Cerebellar cortex (tissue), 1 donor: ENCODE results near the gene UQCRC1.

Source experiments
- DNase-seq: peaks from one replicate; pipeline ENCODE4 v3.0.0-alpha.2; 2015; ENCODE audit warnings: low spot score

Gene UQCRC1

DNA sequence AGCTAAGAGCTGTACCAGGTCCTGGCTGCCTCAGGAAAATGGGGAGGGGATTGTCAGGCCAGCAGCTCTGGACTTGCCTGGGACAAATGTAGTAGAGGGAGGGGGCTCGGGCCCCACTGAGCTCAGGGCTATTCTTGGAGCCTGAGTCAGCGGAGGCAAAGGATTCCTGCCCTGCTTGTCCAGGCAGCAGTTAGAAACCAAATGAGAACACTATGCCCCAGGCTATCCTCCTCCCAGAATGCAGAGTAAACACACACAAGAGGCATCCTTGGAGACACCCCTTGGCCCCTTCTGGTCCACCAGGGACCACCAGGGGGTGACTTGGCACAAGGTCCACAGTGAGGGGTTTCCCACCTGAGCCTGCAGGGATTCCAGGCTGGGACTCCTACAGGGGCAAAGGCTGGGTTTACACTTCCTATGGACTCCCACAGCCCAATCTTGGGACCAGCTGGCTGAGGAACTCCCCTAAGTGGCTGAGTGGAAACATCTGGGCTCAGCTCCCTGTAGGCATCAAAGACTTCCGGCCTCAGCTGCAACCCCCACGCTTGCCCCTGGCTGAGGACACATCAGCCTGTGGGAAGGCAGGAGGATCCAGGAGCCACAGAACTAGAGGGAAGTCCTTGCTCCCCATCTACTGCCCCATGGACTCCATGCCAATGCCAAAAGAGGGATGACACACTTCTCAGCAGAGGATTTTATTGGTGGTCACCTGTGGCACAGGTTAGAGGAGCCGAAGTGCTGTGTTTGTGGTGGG, 10.9 kb downstream of the UQCRC1 start:
- no peak for DNase-seq

DNA sequence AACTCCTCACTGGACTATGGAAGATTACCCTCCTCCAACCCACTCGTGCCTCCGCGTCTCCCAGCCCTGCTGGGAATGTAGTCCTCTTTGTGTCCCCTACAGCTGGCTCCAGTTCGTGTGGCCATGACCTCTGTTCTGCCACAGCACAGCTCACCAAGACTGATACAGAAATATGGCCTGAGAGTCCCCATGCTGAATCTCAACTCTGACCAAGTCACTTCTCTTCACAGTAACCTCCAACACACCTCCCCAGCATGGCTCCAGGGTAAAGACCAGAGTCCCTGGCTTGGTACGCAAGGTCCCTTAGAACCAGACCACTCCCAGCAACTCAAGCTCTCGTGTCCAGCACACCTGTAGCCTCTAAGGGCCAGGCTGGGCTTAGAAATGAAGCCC, 12.0 kb downstream of the UQCRC1 start:
- DNase-seq: no peak

DNA sequence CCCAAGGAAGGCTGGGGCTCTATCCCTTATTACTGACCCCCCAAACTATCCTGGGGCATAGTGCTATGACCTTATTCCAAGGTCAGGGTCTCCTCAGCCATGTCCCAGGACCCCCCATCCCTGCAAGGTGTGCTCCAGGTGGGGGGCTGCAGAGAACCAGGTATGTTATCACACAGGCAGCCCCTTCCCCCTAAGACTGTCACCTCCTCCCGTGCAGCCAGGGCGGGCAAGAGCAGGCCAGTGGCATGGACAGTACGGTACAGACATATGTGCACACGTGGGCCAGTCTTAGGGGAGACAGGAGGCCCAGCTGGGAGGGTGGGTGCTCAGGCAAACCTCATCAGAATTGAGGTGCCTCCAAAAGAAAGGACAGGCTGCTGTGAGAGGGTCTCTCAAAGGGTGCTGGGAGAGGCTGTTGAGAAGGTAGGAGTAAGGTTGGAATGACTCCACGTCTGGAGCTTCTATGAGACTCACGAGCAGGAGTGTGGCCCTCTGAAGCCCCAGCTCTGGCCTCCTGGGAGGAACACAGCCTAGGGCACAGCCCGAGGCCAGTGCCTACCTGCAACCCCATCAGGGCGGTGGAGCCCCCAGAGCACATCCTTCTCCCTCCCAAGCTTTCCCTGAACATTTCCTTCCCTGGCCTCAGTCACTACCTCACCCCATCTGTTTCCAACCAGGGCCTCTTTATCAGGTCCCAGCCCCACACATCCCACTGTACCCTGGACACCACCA, 12.6 kb downstream of the UQCRC1 start:
- no peak for DNase-seq

DNA sequence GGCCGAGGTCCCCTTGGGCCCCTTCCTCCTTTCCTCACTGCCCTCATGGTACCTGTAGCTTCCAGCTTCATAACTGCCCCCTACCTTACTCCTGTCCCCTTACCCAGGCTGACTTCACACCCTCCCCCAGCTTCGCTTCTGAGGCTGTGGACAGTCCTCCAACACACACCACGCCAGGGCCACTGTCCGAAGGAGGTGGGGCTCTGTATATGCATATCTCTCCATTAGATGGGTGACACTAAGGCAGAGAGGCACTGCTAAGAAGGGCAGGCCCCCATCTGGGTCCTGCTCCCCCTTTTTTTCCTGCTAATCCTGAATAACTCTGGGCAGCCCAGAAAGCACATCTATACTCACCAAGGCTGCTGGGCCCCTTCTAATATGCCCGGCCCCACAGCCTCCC, 13.3 kb downstream of the UQCRC1 start:
- DNase-seq: no peak

DNA sequence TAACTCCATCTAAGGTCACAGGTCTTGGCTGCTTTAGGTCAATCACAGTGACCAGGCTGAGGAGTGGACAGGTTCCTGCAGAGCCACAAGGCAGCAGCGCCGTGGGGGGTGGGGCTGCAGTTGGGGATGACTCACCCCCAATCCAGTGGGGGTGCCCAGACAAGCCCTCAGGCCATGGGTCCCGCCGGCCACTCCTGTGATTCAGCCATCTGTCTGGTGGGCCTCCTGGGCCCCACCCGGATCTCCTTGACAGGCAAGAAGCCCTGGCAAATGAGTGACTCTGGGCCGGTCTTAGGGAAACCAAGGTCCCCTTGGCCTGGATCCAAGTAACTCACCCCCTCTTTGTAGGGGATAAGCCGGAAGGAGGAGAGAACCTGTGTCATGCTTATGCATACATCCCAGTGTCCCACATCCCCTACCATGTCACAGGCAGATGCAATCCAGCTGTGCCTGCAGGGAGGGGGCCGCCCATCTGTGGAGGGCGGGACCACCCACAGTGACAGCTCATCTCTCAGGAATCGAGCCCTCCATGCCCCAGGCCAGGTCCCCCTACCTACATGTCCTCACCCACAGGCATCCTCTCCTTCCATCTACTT, 13.8 kb downstream of the UQCRC1 start:
- no peak for DNase-seq

DNA sequence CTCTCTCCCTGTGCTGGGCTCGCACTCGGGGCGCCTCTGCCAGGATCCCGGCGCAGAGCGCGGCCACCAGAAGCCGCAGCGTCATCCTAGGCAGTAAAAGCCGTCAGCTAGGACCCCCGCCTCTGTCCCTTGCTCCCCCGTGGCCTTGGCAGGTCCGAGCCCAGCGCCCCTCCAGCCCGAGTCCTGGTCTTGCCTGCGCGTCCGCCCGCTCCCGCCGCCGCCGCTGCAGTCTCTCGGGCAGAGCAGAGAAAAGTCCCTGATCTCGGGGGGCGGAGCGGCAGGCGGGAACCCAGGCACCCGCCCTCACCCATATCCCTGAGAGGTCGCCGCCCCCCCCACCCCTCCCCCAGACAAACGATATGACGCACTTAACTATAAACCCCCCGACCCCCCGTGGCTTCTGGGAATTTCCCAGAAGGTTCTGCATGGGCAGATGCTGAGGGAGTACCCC, 14.3 kb downstream of the UQCRC1 start, which contains the start of gene COL7A1:
TSS of gene COL7A1 (minus strand) at position 255 of the 451 bp plus-strand sequence. CDS start at position 85, 170 bp downstream.
- DNase-seq: no peak

DNA sequence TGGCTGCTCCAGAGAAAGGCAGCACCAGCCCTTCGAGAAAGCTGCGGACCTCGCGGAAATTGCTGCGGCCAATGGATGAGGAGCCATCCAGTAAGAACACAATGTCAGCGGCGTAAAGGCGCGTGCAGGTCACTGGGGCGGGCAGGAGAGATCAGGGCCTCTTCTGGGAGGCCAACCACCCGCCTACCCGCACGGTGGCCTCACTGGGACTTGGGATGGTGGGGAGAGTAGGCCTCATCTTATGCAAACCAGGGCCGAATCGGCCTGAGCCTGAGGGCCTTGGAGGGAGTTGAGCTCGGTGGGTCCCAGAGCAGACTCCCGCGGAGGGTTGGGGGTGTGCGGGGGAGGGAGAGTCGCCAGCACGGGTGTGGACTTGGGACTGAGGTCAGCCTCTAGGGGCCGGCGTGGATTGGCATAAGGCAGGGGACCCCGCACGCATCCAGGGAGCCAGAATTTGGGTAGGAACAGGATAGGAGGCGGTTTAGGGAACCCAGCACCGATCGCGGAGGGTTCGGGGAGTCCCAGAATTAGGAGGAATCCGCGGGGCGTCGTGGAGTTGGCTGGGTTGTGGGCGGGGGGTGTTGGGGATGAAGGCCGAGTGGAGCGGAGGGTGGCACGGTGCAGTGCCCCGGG, 14.9 kb downstream of the UQCRC1 start:
- no peak for DNase-seq

DNA sequence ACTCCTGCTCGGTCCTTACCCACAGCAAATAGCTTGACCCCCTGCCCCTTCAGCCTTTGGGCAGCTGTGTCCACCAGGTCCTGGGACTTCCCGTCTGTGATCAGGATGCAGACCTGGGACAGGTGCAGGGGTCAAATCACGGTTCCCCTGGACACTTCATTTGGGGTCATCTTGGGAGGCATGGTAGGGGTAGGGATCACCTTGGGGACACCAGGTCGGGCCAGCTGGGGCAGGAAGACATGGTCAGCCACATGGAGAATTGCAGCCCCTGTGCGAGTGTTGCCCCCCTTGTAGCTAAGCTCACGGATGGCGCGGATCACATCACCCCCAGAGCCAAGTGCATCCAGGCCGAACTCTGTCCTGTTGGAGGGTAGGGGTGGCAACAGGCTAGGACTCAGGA, 16.1 kb downstream of the UQCRC1 start:
- no peak for DNase-seq

DNA sequence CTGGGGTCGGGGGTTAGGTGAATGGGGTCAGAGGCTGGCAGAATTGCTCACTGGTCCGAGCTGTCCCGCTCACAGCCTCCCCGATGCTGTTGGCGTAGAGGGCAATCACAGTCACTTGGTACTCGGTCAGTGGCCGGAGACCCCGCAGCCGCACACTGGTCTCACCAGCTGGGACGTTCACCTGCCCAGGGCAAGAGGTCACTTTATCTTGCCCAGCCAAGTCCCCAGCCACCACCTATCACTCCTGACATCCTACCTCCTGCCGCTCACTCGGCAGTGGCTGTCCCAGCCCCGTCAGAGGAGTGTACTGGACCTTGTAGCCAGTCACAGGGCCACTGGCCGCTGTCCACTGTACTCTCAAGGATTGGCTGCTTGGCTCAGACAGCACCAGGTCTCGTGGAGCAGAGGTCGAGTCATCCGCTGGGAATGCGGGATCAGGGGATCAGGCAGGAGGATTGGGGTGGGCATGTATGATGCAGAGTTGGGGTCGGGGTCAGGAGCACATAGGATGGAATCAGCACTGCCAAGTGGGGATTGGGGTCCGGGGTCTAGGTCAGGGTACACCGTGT, 16.8 kb downstream of the UQCRC1 start:
- DNase-seq: no peak

DNA sequence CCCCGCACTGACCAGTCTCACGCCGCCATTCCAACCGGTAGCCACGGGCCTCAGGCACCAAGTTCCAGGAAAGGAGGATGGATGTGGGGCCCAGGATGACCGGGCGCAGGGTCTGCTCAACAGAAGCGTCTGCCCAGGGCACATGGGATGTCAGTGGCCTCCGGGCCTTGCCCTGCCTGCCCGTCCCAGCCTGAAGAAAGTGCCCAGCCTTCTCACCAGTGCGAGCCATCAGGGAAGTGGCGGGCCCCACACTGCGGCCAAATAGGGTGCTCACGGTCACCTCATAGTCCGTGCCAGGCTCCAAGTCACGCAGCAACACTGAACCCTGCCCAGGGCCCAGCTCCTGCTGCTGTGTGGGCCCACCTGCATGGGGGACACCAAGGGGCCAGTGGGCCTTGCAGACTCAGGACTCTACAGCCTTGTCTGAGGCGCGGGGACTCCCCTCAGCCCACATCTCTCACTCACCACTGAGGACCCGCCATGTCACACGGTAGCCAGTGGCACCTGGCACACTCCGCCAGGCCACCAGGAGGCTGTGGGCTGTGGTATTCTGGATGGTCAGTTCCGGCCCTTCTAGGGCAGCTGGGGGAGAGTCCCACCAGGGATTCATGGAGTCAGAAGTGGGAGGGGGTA, 17.4 kb downstream of the UQCRC1 start:
- DNase-seq: no peak

DNA sequence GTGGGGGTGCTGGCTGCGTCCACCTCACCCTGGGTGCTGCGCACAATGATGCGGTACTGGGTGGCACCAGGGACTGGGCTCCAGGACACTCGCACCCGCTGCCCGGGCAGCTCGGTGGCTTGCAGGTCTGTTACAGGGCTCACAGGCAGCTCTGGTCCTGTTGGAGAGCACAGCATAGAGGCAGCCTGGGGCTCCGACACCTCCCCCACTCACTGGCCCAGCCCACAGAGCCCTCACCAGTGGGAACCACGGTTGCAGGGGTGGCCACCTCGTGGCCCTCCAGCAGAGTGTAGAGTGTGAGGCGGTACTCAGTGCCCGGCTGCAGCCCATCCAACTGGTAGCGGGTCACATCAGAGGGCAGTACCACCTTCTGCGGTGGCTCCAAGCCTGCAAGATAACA, 18.0 kb downstream of the UQCRC1 start:
- no peak for DNase-seq

DNA sequence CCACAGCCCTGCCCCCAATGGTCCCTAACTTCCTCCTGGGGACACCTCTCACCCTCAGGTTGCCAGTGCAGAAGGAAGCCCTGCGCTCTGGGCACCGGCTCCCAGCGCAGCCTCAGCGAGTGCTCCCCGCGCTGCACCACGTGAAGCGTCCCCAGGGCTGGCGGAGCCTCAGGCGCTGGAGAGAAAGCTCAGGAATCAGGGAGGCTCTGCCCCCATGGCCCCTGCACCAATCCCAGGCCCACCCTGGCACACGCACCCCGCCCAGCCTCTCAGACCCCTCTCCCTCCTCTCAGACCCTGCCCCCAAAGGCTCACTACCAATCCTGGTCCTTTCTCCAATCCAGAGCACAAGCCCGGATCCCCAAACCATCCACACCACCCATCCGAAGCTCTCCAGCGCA, 21.2 kb downstream of the UQCRC1 start:
- no peak for DNase-seq

DNA sequence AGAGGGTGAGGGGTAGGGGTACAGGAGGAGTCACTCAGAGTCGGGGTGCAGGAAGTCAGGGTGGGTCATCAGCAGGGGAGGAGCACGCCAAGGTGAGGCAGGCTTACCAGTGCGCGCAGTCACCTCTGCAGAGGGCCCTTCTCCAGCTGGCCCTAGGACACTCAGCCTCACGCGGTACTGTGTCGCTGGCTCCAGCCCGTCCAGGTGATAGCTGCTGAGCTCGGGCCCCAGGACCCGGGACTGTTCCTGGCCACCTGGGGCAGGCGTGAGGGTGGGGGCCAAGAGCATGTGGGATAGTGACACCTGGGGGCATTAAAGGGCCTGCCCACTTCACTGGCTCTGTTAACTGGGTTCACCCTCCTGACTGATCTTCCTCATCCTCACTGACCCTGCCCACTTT, 21.8 kb downstream of the UQCRC1 start:
- no peak for DNase-seq

DNA sequence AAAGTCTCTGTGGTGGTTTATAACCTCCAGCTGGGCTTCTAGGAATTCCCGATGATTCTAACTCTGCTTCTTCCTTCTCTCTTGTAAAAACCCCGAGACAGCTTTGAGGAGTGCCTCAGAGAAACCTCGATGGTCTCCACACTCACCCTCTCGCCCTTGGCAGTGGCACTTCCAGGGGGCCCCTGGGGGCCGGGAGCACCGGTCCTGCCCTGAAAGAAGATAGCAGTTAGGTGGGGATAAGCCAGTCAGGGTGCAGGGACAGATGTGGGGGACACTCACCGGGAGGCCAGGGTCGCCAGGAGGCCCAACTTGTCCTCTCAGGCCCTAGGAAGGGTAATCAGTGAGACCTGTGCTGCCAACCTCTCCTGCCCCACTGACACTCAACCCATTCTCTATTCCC, 24.0 kb downstream of the UQCRC1 start:
- DNase-seq: no peak

DNA sequence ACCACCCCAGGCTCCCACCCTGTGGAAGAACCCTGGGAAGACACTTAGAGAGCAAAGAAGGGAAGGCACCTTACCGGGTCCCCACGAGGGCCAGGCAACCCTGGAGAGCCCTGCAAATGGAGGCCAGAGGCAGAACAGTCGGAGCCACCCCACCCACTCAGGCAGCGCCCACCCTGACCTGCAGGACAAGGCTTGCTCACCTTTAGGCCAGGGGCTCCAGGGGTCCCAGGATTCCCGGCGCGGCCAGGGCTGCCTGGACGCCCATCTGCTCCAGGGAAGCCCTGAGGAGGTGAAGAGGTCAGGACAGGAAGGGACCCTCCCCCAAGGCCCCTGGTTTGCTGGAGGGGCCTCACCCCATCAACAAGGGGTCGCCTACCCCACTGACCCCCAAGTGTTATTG, 24.6 kb downstream of the UQCRC1 start:
- DNase-seq: no peak

DNA sequence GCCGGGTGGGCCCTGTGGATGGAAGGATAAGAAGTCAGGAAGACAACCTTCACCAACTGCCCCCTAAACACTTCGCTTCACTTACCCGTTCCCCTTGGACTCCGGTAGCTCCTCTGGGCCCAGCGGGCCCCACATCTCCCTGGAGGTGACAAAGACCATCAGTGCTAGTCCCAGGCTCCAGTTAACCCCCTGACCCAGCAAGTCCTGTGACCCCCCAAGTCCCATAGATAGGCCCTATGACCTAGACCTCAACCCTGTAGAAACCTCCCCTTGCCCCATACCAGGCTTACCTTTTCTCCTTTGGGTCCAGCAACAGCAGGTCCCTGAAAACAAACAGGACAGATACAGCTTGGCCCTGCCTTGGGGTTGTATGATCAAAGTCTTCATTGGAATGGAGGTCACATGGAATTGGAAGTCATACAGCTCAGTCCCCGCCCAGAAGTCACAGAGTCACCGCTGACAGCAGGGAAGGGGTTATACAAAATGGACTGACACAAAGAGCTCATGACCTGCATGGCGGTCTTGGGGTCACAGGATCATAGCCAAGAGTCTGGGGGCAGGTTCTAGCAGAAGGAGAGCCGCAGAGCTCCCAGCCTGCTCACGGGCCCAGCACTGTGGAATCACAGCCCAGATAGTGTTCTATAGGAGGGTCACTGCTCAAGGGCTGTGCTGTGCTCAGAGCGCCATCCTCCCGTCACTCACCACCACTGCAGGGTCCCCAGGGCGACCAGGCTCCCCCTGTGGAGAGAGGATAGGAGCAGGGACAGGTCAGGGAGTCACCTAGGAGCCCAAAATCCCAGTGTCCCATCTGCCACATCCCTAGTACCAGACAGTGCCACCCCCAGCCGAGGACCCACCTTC, 27.6 kb downstream of the UQCRC1 start:
- no peak for DNase-seq

DNA sequence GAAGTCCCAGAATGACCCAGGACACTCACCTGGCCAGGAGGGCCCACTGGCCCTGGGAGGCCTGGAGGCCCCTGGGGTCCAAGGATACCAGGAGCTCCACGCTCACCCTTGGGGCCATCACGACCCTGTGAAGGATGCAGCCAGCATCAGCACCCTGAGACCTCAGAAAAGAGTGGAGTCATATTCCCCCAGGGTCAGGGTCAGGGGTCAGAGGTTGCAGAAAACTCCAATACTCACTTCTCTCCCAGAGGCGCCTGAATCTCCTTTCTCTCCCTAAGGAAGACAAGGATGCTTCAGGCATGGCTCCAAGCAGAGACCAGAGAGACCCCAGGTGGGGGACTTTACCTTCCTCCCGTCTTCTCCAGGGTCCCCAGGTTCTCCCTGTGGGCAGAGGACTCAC, 32.8 kb downstream of the UQCRC1 start:
- DNase-seq: no peak

DNA sequence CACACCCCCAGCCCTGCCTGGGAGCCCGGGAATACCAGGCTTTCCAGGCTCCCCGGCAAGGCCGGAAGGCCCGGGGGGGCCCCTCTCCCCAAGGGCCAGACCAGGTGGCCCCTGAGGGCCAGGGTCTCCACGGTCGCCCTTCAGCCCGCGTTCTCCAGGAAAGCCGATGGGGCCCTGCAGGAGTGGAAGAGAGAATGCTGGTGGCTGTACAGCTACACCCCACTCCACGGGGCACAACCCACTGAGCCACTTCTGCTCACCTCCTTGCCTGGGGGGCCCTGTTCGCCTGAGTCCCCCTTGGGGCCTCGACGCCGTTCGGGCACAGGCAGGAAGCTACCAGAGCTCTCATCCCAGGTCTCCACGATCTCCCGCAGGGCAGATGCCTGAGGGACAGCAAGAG, 34.1 kb downstream of the UQCRC1 start:
- no peak for DNase-seq

DNA sequence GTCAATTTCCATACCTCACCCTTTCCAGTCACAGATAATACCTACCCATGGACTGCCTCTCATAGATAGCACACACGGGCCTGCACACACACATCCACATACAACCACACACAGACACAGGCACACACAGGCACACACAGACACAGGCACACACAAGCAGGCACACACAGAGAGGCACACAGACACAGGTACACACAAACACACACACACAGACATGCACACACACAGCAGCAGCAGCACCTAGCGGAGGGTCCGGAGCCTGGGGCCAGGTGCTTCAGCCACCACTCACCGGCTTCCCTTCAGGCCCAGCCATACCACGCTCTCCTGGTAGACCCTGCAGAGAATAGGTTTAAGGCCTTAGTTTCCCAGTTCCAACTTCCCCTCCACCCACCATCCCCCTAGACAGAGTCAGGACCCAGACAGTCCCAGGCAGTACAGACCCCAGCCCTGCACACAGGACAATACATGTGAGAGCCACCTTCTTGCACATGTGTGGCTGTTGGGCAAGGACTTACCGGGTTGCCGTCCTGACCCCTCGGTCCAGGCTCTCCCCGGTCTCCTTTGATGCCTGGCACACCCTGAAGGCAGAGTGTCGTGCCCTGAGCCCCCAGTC, 35.4 kb downstream of the UQCRC1 start:
- no peak for DNase-seq

DNA sequence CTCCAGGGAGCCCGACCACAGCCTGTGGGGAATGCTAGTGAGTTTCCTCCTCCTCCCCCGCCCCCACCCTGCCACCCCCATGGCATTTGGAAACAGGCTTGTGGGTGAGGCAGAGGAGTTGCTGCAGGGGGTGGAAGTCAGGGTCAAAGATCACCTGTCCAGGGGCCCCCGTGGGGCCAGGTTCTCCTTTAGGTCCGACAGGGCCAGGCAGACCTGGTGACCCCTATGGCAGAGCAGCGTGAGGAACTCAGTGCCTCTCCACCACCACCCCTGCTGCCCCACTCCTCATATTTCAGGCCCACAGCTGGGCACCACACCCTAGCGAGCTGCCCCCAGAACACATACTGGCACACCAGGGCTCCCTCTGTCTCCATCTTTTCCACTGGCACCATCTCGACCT, 36.9 kb downstream of the UQCRC1 start:
- no peak for DNase-seq
